Epidermal melanocyte (primary cell): ENCODE measurements around the gene LMO3.

Experiments used
- DNase-seq: peaks from one replicate; pipeline ENCODE4 v3.0.0; 2011; ENCODE audit warnings: low spot score; ENCODE audit not compliant: insufficient read length

LMO3 gene

GRCh38 chr12:16606117-16606200, at the start of gene LMO3:
Gene LMO3, minus strand, starts transcription at chr12:16606162. Its CDS starts 5,302 bp downstream, at chr12:16600860.
- DNase-seq, result no peak

DNA sequence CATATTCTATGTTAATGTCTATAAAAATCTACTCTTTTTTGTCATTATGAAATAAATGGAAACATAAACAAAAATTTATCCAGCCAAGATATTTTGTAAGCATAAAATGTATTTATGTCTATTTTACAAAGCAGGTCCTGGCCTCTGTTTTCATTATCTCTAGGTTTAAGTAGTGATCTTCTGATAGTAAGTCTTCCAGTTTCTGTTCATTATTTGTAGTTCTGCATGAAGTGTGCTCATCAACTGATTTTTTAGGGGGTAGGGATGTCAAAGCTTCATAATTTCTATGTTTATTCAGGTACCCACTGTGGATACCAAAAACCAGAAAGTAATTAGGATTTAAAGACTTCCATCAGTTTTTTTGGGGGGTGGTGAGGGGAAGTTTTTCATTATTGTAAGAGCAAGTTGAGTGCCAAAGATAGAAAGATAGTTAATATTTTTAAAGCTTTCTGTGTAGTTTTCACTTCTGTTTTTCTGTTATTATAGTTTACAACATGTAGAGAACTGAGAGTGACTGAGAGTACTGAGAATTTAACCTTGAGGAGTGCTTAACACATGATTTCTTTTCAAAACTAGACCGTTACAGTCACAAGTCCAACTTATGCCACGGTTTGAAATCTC, 30.6 kb upstream of the LMO3 start:
- DNase-seq, result no peak

GRCh38 chr12:16634786-16635185, 28.8 kb upstream of the LMO3 start:
- DNase-seq, result no peak

- no peak for DNase-seq
Observed at GRCh38 chr12:16626991-16627390, 21.0 kb upstream of the LMO3 start.

GRCh38 chr12:16622338-16622737, 16.4 kb upstream of the LMO3 start:
- DNase-seq, result no peak

DNA sequence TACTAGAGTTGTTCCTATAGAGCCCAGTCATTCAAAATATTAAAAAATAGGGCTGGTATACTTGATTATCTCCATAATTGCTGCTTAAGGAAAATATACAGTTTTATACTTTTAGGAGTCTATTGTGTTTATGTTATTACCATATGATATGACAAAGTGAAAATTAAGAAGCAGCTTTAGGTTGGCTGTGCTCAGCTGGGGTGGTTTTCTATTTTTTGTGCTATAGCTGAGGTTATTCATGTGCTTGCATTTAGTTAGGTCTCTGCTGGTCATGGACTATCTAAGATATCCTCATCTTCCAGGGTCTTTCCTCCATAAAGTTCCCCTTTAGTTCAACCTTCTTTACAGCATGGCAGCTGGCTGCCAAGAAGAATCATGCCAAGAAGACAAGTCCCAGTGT, 13.6 kb upstream of the LMO3 start:
- DNase-seq, result no peak

DNA sequence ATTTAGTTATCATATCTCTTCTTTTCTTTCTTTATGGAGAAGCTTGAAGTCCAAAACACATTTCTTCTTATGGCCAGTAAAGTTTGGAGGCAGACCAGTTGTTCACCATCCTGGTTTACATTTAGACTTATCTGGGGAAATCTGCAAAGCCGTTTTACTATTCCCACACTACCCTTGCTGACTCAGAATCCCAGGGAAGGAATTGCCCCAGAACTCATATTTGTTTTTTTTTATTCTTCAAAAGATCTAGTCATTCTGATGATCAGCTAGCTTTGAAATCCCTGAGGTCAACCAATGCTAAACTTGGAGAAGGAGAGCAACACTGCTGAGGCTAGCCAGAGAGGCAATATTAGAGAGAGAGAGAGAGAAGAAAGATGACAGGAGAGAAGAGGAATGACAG, 12.3 kb upstream of the LMO3 start:
- no peak for DNase-seq

DNA sequence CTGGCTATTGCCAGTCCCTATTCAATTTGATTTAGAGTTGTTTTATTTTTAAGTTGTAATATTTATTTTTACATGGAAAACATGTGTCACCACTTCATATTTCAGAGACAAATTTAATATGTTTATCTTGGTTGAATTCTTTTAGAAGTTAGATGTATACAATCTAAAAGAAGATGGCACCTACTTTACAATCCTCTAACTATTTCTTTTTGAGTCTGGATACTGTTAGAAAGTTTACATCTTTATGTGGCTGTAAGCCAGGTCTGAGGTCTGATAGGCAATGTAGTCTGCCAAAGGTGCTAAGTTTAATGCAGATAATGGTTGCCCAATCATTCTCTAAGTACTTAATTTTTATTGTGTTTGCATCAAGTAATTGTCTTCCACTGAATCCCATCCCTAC, 7.2 kb upstream of the LMO3 start:
- no peak for DNase-seq

- no peak for DNase-seq
Observed at GRCh38 chr12:16612647-16613046, 6.7 kb upstream of the LMO3 start.

DNA sequence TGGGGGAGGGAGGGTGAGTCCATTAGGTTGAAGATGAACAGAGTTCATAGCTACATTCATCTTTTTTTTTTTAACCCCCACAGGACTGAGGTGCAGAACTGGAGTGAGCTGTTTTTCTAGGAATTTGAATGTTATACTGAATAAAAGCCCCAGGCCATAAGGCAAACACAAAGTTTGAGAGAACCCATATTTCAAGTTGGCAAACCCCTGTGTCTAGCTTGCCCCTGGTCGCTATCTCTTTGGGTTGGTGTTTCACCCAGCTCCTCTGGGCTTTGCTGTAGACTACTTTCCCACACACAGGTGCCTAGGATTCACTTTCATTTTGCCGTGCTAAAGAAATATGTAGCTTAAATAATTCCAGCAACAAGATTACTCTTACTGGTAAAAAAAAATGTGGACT, 5.2 kb upstream of the LMO3 start:
- DNase-seq, result no peak

GRCh38 chr12:16610743-16611142, 4.8 kb upstream of the LMO3 start:
- DNase-seq, result no peak

GRCh38 chr12:16610001-16610585, 4.1 kb upstream of the LMO3 start:
- no peak for DNase-seq

DNA sequence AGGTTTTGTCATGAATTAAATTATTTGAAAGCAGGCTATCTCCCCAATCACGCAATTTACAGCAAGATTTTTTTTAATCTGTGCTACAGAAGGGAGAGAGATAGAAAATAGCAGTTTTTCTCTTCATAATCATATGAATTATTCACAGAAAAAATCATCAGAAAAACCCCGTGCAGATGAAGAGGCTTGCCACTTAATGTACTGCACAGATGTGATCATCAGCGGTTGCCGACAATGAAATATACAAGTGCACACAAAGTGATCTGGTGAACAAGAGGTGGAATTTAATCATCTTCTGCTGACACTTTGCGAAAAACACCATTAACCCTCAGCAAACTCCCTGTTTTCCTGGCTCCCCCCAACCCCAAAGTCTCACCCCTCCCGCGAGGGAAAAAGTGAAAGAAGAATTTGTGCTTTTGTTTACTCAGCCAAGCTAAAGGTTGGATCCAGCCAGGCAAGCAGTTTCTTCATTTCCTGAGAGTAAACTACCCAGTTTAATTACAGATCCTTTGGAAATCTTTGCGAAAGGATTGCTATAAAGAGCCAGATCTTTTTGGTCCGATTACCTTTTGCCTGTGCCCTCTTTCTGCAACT, 3.1 kb upstream of the LMO3 start:
- DNase-seq, result no peak

DNA sequence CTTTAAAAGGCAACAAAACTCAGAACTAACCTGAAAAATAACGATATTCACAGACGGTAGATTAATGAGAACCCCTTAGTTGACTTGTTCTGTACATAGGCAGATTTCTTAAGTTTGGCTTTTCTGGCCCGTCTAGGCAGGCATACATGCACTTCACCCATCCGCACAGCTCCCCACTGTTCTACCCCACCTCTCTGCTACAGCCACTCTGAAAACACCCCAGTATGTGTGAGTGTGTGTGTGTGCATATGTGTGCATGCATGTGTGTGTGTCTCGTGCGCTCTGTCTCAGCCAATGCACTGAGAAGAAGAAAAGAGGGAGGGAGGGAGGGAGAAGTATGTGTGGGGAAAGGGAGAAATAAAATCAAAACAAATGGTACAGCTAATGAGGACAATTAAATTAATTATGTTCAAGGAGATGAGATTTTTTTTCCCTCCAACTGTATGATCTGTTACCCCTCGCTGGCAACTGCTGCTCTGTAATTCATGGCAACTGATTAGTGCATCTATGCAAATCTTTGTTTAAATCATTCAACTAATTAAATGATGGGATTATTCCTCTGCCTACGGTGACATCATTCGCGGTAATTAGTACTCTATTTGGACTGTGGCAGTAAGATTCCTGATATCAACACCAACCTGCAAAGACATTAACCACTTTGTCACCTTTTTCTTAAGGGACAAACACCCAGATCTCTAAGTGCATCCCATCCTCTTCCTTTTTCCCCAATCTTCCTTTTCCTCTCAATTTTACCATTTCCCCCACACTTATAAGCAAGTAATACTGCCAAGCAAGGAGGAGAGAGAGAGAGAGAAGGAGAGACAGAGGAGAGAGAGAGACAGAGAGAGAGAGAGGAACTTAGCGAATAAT, 2.2 kb upstream of the LMO3 start:
- no peak for DNase-seq

DNA sequence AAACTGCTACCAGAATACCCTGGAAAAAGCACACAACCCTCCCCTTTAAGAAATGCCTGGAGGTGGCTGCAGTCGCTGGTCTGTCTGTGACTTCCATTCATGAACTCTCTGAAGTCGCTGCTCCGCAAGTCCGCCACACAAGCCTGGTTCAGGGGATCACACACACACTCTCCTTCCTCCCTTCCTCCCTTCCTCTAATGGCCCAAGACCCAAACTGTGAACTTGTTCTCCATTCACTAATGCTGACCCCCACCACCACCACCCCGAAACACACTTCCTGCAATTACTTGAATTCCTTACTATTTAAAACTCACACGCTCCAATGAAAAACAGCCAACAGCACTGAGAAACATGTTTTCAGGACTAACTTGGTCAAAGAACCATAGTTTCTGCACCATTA, 1.0 kb upstream of the LMO3 start:
- DNase-seq, result no peak

DNA sequence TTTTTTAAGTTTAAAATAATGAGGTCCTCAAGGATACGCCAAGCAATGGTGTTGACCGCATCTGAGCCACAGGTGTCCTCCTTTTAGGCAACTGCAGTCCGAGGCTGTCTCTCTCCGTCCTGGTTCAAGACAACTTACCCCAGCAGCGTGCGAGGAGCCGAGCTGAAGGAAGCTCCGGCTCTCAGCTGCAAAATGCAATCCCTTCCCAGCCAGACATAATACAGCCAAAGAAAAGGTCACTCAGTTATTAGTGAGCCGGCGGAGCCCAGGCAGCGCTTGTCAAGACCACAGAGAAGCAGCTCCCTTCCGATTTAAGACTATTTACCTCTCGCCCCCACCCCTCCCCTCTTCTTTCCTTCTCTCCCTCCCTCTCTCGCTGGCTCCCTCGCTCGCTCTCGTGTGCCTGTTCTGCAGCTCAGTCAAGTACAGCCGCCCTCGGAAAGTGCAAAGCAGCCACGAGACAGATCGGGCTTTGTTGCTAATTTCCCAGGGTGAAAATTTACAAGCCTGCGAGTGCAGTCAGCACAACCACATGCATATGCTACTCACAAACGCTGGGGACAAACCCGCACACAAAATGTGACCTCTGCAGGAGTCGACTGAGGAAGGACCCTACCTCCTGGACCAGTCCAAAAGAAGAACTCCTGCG, 363 bp upstream of the LMO3 start:
- no peak for DNase-seq

DNA sequence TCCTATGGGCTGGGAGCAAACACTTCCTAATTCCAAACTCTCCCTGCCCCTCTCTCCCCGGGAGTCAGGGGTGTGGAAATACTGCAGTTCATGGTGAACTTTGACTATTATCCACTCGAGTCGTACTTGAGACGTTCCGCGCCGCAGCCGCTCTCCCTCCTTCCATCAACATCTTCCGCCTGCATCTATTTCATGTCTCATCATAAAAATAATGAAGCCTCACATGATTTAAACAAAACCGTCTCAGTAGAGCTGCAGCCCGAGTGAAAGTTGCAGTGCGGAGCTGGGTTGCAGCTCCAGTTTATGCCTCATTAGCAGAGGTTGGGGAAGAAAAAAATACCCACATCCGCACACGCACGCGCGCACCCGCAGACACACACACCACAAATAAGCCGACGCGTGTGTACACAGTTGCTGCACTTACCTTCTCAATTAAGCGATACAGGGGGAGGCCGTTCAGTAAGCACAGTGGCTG, 283 bp downstream of the LMO3 start:
- DNase-seq, result no peak

- no peak for DNase-seq
Observed at GRCh38 chr12:16604596-16605252, 1.2 kb downstream of the LMO3 start.

- no peak for DNase-seq
Observed at GRCh38 chr12:16603916-16604575, 1.9 kb downstream of the LMO3 start.

- DNase-seq, result no peak
Observed at GRCh38 chr12:16603260-16603915, 2.6 kb downstream of the LMO3 start.

GRCh38 chr12:16602412-16602811, 3.5 kb downstream of the LMO3 start:
- DNase-seq, result no peak
